Stimulated activated CD8-positive, alpha-beta memory T cell treated with anti-CD3 and anti-CD28 coated beads, Interleukin-7, amount 100 ng/mL, for 1 hour (primary cell): Measurements from ENCODE around the gene ASS1.

ENCODE experiments used
- DNase-seq, 2 donors: peaks; one replicate each; pipeline ENCODE4 v3.0.0-alpha.2; 2020; ENCODE audit warnings: low read depth in 2 of 2

Gene ASS1

GRCh38 chr9:130473009-130473408, 28.2 kb downstream of the ASS1 start:
- DNase-seq = no peak

GRCh38 chr9:130473566-130473965, 28.8 kb downstream of the ASS1 start:
- no peak for DNase-seq

- DNase-seq = no peak
These were observed 29.3 kb downstream of the ASS1 start for GRCh38 chr9:130474106-130474505.

GRCh38 chr9:130476151-130476730, 31.5 kb downstream of the ASS1 start:
- DNase-seq = no peak

GRCh38 chr9:130477564-130477963, 32.8 kb downstream of the ASS1 start:
- no peak for DNase-seq

- no peak for DNase-seq
These were observed 33.4 kb downstream of the ASS1 start for GRCh38 chr9:130478152-130478551.

- no peak for DNase-seq
These were observed 34.2 kb downstream of the ASS1 start for GRCh38 chr9:130478736-130479575.

GRCh38 chr9:130479587-130479986, 34.8 kb downstream of the ASS1 start:
- no peak for DNase-seq

- DNase-seq = no peak
These were observed 35.9 kb downstream of the ASS1 start for GRCh38 chr9:130480673-130481072.

GRCh38 chr9:130482463-130482862, 37.7 kb downstream of the ASS1 start:
- DNase-seq = no peak

GRCh38 chr9:130483371-130483971, 38.7 kb downstream of the ASS1 start:
- DNase-seq = no peak

GRCh38 chr9:130484362-130485072, 39.8 kb downstream of the ASS1 start:
- DNase-seq = no peak

- no peak for DNase-seq
These were observed 41.3 kb downstream of the ASS1 start for GRCh38 chr9:130486103-130486502.

- no peak for DNase-seq
These were observed 42.7 kb downstream of the ASS1 start for GRCh38 chr9:130487500-130487899.

GRCh38 chr9:130488621-130489330, 44.0 kb downstream of the ASS1 start:
- no peak for DNase-seq

GRCh38 chr9:130490981-130491380, 46.2 kb downstream of the ASS1 start:
- DNase-seq = no peak

GRCh38 chr9:130491830-130492482, 47.2 kb downstream of the ASS1 start:
- DNase-seq = no peak

- DNase-seq = no peak
These were observed 48.3 kb downstream of the ASS1 start for GRCh38 chr9:130493021-130493420.

GRCh38 chr9:130493476-130493875, 48.7 kb downstream of the ASS1 start:
- no peak for DNase-seq

GRCh38 chr9:130495067-130495466, 50.3 kb downstream of the ASS1 start:
- DNase-seq = no peak

GRCh38 chr9:130497139-130497538, 52.4 kb downstream of the ASS1 start:
- DNase-seq = no peak
